ENCODE results near the gene SUMO3. TPM values are rescaled to one million over a fixed set of nuclear protein-coding genes. Genes with fewer than 3 reads are reported as not detected.

Gene SUMO3
- total and polyA plus RNA-seq, 10 of the 15 experiments (the other 5 are each of a cell fraction or from before 2014, with no cell fraction given), result 14.3 to 164 (median 89.9) TPM

- SMC1A ChIA-PET (ENCODE audit: uncharacterized antibody, unreplicated experiment), result no interaction called here
- H2AFZ ChIP-seq (ENCODE audit: control insufficient read depth, low read depth, low read length), result no peak overlapping the region
- H3K9me3 ChIP-seq (replicated peaks; ENCODE audit: control insufficient read depth, insufficient read depth, low read length), result no peaks in the 10 kb centered on the region
- H4K20me1 ChIP-seq (ENCODE audit: control insufficient read depth, insufficient read depth), result no peaks in the 10 kb centered on the region
- H3K27ac ChIP-seq (ENCODE audit: control insufficient read depth, insufficient read depth), result no peak overlapping the region
- no peak for ATAC-seq
- H3K9ac ChIP-seq (ENCODE audit: control insufficient read depth, insufficient read depth, low read length), result no peak overlapping the region
- no peak for FAIRE-seq
- no peaks in the 10 kb centered on the region for H3K79me2 ChIP-seq (ENCODE audit: control insufficient read depth, insufficient read depth, low read length)
- no peak overlapping the region for H3K4me3 ChIP-seq
- TF ChIP-seq YY1 (IDR thresholded peaks at IDR 0.05; ENCODE audit: low read depth, low read length), result no peak
- no peak for TF ChIP-seq PAX5 (IDR thresholded peaks at IDR 0.05; ENCODE audit: borderline replicate concordance, low read depth, low read length)
- no peak for TF ChIP-seq ZNF217 (IDR thresholded peaks at IDR 0.05)
- TF ChIP-seq ZNF24 (IDR thresholded peaks at IDR 0.05), result no peak
- TF ChIP-seq LARP7 (IDR thresholded peaks at IDR 0.05), result no peak
- no peak for TF ChIP-seq KAT2A (conservative IDR thresholded peaks at IDR 0.05; ENCODE audit: control insufficient read depth, low read depth, low read length)
- WGBS (ENCODE audit: insufficient coverage, insufficient replicate concordance, low lambda C conversion rate, missing lambda C conversion rate), result 95% methylated on average over 35 of the region's 36 CpGs
- RAD21 ChIA-PET (ENCODE audit: unreplicated experiment), result no interaction called here
- DNase-seq (ENCODE audit: low read depth, low spot score), result no peak
- POLR2A ChIA-PET, result no interaction called here
- CTCF ChIA-PET, result no interaction called here
- in situ Hi-C loops (cut with MboI), result no loop called here
- H3K4me2 ChIP-seq (ENCODE audit: control insufficient read depth, insufficient read depth), result no peak overlapping the region
- H3K27me3 ChIP-seq (replicated peaks in 1 of 2; ENCODE audit: control insufficient read depth in 2 of 2, insufficient read depth in 2 of 2, low read length in 1 of 2), result no peaks in the 10 kb centered on the region; a peak in 1 of 4 replicates
- H3K4me1 ChIP-seq (ENCODE audit: control insufficient read depth, insufficient read depth, low read length), result no peaks in the 10 kb centered on the region; the same call in 1 of the 2 replicates
- BruUV-seq (replicated peaks), result no TSS peak
- H3K36me3 ChIP-seq (ENCODE audit: control insufficient read depth in 2 of 2, insufficient read depth in 2 of 2, low read length in 1 of 2), result peaks cover 0 to 20% of the 10 kb centered on the region in 2 experiments; a peak in 2 of 4 replicates
- intact Hi-C loops (cut with micrococcal nuclease; ENCODE audit: unreplicated experiment), result no loop called here
Measured at GRCh38 chr21:44848821-44849521, 31.1 kb upstream of the SUMO3 start.

GRCh38 chr21:44847261-44848056 lies 29.6 kb upstream of the SUMO3 start:
- Histone ChIP-seq H3K36me3 (ENCODE audit: control insufficient read depth in 2 of 2, insufficient read depth in 2 of 2, low read length in 1 of 2) (peaks cover 0 to 12% of the 10 kb centered on the region in 2 experiments; a peak in 2 of 4 replicates), H3K4me3 (no peak overlapping the region), H3K27ac (ENCODE audit: control insufficient read depth, insufficient read depth) (no peak overlapping the region), H3K9ac (ENCODE audit: control insufficient read depth, insufficient read depth, low read length) (no peak overlapping the region), H3K79me2 (ENCODE audit: control insufficient read depth, insufficient read depth, low read length) (no peaks in the 10 kb centered on the region), H3K4me2 (ENCODE audit: control insufficient read depth, insufficient read depth) (no peak overlapping the region), H3K4me1 (ENCODE audit: control insufficient read depth, insufficient read depth, low read length) (no peaks in the 10 kb centered on the region; the same call in 1 of the 2 replicates), H2AFZ (ENCODE audit: control insufficient read depth, low read depth, low read length) (no peak overlapping the region), H3K9me3 (replicated peaks; ENCODE audit: control insufficient read depth, insufficient read depth, low read length) (no peaks in the 10 kb centered on the region), H4K20me1 (ENCODE audit: control insufficient read depth, insufficient read depth) (no peaks in the 10 kb centered on the region), H3K27me3 (replicated peaks in 1 of 2; ENCODE audit: control insufficient read depth in 2 of 2, insufficient read depth in 2 of 2, low read length in 1 of 2) (no peaks in the 10 kb centered on the region; a peak in 2 of 4 replicates)
- 0 out of 2 replicates have a peak, but pooled peaks have one; percentile 42 for TF ChIP-seq POLR2A (IDR thresholded peaks at IDR 0.05; ENCODE audit: low read depth, low read length)
- TF ChIP-seq CREB1 (IDR thresholded peaks at IDR 0.05; ENCODE audit: low read depth), result no peak
- intact Hi-C loops (cut with micrococcal nuclease; ENCODE audit: unreplicated experiment), result no loop called here
- POLR2A ChIA-PET, result no interaction called here
- no peak for ATAC-seq
- SMC1A ChIA-PET (ENCODE audit: uncharacterized antibody, unreplicated experiment), result interaction anchor here (0.9 kb wide), 1 partner anchor 28 kb away, joined by 3 read pairs; no protein-coding TSS in a partner anchor
- RAD21 ChIA-PET (ENCODE audit: unreplicated experiment), result no interaction called here
- WGBS (ENCODE audit: insufficient coverage, insufficient replicate concordance, low lambda C conversion rate, missing lambda C conversion rate), result 79% methylated on average over 24 of the region's 24 CpGs
- DNase-seq (ENCODE audit: low read depth, low spot score), result no peak
- in situ Hi-C loops (cut with MboI), result no loop called here
- no TSS peak for BruUV-seq (replicated peaks)
- FAIRE-seq, result no peak
- CTCF ChIA-PET, result interaction anchor here (1.7 kb wide), 1 partner anchor 25 kb away, joined by 5 read pairs; no protein-coding TSS in a partner anchor
